Measurements from ENCODE around the gene GAPDHS.

Gene GAPDHS

DNA sequence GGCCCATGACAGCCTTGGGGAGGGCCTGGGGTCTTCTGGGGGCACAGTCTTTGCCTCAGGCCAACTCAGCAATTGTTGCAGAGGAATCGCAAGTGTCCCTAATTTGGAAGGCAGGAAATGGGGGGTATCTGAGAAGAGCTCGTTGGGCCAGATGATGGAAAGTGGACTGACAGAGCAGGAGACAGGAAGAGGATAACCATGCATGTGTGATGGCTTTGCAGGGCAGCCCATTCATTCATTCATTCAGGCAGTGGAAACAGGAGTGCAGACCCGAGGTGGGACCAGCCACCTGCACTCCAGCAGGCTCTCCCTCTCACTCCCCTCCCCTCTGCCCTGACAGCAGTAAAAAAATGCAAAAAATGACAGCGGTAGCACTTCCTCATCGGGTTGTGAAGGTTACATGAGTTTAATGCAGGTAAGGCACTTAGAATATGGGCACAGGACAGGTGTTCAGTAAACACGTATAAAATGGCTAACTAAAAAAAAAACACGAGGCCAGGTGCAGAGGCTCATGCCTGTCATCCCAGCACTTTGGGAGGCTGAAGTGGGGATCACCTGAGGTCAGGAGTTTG lies 7.2 kb downstream of the GAPDHS start:
- no peak for DNase-seq

DNA sequence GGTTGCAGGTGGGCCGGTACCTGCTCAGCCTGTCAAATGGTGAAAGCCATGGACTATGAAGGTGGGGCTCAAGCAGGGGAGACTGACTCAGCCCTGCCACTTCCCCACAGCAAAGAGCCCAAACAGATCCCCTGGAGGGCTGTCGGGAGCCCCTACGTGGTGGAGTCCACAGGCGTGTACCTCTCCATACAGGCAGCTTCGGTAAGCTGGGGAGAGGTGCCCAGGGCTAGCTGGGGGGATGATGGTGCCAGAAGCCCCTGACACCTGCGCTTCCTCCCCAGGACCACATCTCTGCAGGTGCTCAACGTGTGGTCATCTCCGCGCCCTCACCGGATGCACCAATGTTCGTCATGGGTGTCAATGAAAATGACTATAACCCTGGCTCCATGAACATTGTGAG lies 9.0 kb downstream of the GAPDHS start:
- DNase-seq = no peak

DNA sequence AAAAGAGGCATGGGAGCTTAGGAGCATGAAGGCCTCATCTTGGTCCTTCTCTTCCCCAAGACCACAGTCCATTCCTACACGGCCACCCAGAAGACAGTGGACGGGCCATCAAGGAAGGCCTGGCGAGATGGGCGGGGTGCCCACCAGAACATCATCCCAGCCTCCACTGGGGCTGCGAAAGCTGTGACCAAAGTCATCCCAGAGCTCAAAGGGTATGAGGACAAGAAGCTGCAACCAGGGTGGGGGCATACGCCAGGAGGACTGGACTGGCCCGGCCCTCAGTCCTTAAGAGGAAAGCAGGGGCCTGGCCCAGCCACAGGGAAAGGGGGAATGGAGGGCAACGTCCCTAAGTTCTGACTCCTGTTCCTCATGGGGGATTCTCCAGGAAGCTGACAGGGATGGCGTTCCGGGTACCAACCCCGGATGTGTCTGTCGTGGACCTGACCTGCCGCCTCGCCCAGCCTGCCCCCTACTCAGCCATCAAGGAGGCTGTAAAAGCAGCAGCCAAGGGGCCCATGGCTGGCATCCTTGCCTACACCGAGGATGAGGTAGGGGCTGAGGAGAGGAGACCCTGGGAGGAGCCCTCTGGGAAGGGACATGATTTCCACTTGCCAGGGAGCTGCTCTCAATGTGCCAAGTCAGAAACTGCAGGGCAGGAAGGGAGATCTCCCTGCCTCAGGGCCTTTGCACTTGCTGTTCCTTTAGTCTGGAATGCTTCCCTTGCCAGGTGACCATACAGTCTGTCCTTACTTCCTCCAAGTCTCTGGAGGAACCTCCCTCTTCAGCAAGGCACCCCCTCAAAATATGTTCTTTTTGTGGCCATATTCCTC lies 10.2 kb downstream of the GAPDHS start:
- no peak for DNase-seq

DNA sequence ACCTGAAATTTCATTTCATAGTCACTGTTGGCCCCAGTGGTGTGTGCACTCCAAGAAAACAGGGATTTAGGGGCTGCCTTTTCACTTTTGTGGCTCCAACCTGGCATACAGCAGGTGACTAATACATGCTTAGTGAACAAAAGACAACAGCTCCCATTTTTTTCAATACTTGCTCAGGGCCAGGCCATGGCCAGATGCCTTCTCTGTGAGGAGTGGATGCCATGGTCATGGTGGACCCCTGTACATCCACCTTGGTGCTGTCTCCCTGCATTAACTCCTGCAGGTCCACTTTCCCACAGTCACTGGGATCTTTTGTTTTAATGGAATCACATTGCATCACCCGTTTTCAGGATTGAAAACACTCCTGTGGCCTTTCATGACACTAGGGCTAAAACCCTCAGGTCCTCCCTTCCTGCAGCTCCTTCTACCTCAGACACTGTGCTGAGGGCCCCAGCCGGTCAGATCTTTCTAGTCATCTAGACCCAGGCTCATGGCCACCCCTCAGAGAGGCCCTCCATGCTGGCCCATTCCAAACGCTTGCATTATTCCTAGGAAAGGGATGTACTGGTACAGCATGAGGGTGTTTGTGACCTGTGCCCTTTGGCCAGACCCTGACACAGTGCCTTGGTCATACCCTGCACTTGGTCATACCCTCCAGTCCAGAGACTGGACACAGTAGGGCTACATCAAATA lies 11.0 kb downstream of the GAPDHS start:
- DNase-seq = no peak

DNA sequence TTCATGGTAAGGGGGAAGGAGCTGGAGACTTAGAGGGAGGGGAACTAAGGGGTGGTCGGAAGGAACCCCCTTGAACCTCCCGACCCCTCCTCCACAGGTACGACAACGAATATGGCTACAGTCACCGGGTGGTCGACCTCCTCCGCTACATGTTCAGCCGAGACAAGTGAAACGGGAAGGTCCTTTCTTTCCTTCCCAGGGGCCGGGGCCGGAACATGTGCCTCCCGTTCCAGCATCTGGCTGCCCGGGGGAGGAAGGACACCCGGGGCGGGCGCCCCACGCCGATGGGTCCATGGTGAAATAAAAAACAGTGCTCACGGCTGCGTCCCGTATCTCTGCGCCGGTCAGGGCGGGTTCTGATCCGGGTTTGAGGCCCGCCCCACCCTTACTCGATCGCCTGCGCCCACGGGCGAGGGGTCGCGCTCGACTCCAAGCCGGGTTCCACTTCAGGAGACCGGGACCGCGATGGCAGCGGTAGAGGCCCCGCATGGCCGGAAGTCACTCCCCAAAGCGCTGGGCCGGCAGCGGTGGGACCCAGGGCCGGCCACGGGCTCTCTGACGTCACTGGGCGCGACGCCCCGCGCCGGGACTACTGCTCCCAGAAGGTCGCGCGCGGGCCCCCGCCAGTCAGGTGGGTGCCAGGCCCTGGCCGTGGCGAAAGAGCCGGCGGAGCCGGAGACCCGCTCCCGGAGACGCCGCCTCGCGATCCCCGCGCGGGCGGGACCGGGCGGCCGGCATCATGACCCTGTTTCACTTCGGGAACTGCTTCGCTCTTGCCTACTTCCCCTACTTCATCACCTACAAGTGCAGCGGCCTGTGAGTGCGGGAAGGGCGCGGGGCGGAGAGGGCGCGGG lies 12.0 kb downstream of the GAPDHS start, which contains the start of gene TMEM147:
TSS of gene TMEM147 (plus strand) at position 626 of the 854 bp plus-strand sequence. CDS start at position 740, 114 bp downstream.
- peak; percentile 73 for DNase-seq

DNA sequence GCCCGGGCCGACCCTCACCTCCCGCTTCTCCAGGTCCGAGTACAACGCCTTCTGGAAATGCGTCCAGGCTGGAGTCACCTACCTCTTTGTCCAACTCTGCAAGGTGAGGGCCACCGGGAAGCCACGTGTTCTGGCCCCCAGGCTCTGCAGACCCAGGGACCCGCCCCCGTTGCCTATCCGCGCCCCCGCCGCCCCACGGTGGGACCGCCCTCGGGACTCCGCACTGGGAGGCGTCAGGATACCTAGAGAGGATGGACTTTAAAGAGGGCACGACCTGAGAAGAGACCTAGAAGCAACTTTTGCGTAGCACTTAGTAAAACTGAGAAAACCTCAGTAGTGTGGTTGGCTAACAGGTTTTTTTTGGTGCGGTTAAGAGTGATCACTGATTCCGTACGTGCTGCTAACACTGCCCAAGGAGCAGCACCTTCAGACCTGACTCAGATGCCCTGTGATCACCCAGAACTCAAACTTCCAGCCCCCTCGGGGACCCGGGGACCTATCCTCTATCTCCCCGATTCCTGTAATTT lies 12.7 kb downstream of the GAPDHS start:
- DNase-seq = peak; percentile 60

DNA sequence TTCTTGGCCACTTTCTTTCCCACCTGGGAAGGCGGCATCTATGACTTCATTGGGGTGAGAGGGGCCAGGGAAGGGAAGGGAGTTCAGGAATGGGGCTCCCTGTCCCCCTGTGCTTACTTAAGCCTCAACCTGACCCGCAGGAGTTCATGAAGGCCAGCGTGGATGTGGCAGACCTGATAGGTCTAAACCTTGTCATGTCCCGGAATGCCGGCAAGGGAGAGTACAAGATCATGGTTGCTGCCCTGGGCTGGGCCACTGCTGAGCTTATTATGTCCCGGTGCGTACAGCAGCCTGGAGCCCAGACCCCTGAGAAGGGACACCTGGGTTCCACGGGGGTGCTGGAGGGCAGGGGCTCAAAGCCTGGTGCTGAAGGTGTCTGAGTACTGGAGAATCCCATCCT lies 13.3 kb downstream of the GAPDHS start:
- no peak for DNase-seq

DNA sequence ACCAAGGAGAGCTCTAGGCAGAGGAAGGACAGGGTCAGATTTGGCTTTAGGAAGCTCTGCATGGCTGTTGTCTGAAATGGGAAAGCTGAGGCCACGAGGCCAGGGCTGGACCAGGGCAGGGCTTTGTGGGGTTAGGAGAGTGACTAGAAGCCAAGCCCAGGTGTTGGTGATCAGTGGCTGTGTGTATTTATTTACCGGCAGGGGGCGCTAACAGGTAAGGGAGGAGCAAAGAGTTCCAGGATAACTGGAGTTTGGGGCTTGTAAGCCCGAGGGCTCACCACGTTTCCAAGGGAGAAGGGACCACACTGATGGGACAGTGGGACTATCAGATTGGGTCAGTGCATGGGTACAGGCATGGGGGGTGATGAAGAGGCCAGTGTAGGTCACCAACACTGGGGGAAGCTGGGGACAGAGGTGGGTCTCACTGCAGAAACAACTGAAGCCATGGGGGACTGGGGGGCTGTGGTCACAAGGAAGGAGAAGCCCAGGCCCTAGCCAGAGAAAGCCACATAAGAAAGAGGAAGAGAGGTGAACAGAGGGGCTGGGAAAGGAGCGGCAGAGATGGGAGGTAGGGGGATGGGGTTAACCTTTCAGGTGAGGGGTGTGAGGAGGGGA lies 16.0 kb downstream of the GAPDHS start:
- peak; percentile 59 for DNase-seq

DNA sequence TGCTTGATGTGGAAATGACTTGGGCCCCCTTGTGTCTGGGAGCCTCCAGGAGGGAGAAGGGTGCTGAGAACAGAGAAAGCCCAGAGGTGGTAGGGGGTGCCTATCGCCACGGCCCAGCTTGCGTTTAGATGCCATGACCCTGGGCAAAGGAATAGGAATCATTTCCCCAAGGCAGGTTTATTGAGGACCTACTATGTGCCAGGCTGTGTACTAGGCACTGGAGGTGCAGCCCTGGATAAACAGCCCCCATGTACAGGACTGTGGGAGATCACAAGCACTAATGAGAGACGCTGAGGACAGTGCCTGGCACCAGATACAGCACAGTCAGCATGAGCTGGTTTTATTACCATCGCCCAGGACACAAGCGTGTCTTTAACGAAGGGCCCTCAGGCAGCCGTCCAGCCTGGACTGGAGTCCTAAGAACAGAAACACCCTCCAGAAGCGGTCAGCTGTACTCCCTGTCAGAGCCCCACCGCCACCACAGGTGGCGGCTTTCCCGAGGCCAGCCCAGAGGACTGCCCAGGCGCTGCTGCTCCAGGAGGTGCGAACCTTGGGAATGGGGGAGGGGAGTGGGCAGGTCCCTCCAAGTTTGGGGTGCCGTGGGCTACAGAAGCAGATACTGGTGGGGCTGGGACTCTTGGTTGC lies 16.7 kb downstream of the GAPDHS start:
- DNase-seq = no peak

DNA sequence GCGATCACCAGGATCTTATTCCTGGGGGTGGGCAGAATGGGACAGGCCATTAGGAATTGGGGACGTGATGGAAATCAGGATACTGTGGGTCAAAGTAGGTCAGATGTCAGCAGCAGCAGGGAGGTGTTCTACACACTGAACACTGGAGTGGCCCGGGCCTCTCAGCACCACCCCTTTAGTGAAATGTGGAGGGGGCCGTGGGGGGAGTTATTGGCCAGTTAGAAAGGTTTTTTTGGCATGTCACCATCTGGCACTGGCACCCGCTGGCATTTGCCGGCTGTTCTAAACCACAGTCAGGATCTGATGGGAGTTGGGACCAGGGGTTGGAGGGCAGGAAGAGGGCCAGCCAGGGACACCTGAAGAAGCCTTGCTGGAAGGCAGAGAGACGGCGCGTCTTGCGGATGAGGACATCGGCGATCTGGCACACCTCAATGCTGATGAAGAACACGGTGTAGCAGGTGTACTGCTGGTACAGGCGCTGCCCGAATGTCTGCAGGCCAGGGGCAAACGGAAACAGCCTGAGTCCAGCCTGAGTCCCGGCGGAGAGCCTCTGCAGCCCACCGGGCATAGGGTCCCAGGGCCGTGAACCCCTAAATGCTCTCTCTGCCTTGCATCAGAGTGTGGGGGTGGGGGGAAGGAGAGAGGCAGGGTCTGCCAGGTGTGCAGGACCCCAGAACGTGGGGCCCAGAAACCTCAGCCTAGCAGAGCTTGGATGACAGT lies 18.0 kb downstream of the GAPDHS start:
- DNase-seq = no peak

DNA sequence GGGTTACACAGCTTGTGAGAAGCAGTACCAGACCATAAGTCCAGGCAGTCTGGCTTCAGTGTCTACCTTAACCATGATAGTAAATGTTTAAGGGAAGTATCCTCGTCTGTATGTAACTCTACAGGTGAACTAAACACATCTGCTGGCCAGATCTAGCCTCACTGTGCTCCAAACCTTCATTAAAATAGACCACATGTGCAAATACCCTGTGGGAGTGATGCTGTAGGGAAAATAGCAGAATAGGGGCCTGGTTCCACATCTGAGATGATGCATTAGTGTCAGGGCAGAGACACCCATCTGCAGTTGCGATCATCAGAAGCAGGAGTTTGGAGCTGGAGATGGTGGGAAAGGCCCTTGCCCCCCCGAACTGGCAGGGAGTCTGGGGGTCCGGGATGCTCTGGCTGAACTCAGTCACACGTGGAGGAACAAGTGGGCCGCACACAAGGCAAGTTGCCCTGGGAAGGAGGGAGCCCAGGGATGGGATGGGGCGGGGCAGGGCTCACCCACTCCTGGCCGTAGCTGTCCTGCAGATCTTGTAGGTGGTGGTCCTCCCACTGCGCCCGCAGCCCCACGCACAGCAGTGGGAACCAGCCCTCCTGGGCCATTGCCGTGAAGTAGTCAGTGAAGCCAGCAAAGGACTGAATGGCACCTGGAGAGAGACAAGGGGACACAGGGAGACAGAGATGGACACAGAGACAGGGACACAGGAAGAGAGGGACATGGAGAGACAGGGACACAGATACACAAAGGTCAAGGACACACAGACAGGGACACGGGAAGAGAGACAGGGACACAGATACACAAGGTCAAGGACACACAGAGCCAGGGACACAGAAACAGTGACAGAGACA lies 19.5 kb downstream of the GAPDHS start:
- DNase-seq = no peak

DNA sequence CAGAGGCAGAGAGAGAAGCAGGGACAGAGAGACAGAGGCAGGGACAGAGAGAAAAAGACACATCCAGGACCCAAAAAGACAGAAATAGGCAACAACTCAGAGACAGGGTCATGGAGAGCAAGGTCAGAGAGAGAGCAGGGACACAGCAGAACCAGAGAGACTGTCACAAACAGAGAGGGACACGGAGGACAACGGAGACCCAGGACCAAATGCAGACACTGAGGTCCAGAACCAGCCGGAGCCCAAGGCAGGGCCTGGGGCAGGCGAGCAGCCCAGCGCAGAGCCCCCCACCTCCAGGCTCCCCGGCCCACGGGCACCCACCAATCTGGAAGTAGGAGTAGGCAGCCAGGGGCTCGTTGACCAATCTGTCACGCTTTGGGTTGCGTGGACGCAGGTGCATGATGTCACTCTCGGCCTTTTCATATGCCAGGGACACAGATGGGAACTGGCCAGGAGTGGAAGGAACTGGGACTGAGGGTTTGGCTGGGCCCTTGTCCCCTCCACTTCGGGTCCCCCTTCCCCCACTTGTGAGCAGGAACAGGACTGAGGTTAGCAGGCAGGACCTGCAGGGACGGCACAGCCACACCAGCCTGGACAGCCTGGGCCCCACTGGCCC lies 20.2 kb downstream of the GAPDHS start:
- no peak for DNase-seq

DNA sequence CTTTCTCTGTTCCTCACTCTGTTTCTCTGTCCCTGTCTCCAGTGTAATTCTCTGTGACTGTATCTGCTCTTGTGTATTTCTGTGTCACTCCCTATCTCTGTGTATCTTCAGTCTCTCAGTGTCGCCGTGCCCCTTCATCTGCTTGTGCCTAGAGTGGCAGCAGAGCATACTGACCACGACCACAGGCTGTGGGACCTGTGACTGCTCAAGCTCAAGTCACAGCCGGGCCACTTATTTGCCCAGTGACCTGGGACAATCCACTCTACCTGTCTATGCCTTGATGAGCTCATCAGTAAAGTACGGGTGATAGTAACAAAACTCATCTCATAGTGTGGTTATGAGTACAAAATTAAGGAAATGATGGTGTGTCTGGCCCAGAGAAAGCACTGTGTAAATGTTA lies 20.8 kb downstream of the GAPDHS start:
- no peak for DNase-seq

DNA sequence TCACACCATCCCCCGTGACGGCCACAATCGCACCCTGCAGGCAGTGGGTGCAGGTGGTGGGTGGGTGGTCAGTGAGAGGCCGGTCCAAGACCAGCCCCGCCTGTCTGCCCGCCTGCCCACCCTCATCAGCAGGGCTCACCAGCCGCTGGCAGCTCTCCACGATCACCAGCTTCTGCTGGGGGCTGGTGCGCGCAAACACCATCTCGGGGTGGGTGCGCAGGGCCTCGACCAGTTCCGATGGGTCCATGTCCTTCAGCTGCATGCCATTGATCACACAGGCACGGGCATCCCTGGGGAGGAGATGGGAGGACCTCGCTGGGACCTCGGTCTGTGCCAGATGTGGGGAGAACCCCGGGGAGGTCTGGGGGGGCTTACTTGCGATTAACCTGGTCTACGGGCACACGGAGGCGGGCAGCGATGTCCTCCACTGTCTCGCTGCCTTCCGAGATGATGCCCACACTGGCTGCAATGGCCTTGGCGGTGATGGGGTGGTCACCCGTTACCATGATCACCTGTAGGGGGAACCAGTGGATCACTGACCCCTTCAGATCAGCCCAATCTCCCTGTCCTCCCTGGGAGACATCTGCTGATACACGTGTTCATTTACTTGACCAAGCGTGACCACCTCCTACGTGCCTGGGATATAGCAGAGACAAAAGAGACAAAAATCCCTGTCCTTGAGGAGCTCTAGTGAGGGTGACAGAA lies 22.2 kb downstream of the GAPDHS start:
- no peak for DNase-seq

DNA sequence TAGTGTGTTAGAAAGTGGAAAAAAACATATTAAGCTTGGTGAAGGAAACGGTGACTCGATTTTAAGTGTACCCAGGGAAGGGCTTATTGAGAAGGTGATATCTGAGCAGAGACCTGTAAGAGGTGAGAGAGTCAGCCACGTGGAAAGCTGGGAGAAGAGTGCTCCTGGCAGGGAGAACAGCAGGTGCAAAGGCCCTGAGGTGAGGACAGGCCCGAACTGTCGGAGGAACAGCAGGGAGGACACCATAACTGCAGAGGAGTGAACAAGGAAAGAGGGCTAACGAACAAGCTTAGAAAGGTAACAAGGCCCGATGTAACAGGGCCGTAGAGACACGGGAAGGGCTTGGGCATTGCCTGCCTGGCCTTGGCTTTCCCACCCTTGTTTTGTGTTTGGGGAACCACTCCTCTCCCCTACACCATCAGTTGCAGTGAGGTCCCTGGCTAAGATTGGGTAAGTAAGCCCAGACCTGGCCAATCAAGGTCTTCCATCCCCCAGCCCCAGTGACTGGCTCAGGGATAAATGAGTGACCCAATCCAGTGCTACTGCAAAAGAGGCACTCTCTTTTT lies 22.9 kb downstream of the GAPDHS start:
- no peak for DNase-seq

DNA sequence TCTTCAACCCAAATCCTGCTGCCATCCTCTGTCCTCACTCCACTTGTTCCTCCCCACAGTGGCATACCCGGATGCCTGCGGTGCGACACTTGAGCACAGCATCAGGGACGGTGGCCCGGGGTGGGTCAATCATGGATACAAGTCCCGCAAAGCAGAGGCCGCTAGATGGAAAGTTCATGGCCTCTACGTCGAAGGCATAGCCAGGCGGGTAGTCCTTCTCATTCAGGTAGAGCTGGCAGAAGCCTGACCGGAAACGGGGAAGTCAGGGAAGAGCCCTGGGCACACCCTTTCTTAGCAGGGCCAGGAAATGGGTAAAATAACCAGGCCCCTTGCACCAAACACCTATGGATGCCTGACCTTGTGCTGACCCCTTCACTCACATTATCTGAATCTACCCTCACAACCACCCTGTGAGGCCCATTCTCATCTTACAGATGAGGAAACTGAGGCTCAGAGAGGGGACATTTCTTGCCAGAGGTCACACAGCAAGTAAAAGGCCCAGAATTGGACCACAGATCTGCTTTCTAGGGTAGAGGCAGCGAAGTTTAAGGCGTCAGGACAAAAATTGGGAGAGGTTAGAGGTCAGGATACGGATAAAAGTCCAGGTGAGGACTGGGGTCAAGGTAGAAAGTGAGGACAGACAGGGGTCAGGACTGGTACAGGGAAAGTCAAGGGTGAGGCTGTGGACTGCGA lies 23.7 kb downstream of the GAPDHS start:
- no peak for DNase-seq

DNA sequence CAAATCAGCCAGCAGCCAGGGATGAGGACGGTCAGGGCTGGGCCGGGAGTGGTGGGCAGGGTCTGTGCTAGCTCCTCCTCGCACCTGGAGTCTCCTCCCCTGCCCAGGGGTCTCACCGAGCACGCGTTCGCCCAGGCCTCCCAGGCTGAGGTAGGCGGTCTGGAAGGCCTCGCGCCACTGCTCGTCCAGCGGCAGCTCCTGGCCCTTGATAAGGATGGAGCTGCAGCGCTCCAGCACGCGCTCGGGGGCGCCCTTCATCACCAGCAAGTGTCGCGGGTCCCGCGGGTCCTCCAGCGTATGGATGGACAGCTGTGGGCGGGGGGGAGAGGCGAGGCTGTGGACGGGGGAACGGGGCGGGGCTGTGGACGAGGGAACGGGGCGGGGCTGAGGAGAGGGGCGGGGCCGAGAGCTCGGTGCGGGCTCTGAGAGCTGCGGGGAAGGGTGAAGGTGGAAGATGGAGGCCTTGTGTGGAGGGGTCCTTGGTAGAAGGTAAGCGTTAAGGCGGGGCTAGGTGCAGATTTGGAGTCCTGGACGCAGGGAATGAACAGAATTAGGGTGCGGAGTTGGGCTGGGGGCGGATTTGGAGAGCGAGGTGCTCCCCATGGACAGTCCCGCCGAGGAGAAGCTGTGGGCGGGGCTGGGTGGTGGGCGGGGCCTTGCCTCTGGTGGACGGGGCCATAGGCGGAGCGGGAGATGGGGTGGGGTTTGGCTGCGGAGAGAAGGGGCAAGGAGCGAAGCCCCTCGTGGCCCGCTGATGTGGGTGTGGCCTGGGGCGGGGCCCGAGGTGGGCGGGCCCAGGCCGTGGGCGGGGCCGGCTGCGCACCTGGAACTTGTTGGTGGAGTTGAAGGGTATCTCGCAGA lies 24.5 kb downstream of the GAPDHS start:
- DNase-seq = peak; percentile 57

Measured in activated CD4-positive, CD25-positive, alpha-beta regulatory T cell treated with anti-CD3 and anti-CD28 coated beads, Interleukin-2, amount 50 U/mL, for 72 hours (primary cell).